HG02759 (cell line): ENCODE measurements around the gene ENPP5.

Source experiments
- ATAC-seq: cut with Tn5 transposase; IDR thresholded peaks from one replicate; pipeline ENCODE4 v1.9.1; 2021; ENCODE audit warnings: mild to moderate bottlenecking, moderate library complexity; ENCODE audit not compliant: unreplicated experiment

ENPP5 gene

DNA sequence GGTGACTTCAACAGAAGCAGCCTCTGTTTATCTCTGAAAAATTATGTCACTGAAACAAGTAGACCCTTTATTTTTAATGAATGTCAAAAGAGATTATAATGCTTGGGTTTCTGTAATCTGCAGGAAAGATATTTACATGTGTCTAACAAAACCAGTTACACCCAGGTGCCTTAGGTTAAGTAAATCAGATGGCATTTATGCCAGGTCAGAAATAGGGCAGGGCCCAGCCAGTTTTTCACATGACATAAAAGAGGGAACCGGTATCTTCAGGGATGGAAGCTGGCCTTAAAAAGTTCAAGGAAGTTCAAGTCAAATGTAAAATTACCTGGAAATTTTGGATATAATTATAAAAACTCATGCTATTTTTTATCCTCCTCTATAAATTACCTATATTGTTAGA lies 55.1 kb downstream of the ENPP5 start:
- no peak for ATAC-seq

GRCh38 chr6:46113370-46113769 lies 57.4 kb downstream of the ENPP5 start:
- ATAC-seq = no peak
